Activated CD4-positive, CD25-positive, alpha-beta regulatory T cell treated with anti-CD3 and anti-CD28 coated beads, Interleukin-2, amount 50 U/mL, for 24 hours (primary cell): ENCODE measurements around the gene XXYLT1.
A peak's percentile ranks its signal among the peaks of the same experiment; 100 is the strongest.

Experiments
- ATAC-seq, 2 donors: fragments of 150-1000 bp; cut with Tn5 transposase; one replicate each; pipeline ENCODE4 v1.10.0; 2021; ENCODE audit warnings: mild to moderate bottlenecking in 1 of 2, moderate library complexity in 1 of 2

The XXYLT1 gene

DNA sequence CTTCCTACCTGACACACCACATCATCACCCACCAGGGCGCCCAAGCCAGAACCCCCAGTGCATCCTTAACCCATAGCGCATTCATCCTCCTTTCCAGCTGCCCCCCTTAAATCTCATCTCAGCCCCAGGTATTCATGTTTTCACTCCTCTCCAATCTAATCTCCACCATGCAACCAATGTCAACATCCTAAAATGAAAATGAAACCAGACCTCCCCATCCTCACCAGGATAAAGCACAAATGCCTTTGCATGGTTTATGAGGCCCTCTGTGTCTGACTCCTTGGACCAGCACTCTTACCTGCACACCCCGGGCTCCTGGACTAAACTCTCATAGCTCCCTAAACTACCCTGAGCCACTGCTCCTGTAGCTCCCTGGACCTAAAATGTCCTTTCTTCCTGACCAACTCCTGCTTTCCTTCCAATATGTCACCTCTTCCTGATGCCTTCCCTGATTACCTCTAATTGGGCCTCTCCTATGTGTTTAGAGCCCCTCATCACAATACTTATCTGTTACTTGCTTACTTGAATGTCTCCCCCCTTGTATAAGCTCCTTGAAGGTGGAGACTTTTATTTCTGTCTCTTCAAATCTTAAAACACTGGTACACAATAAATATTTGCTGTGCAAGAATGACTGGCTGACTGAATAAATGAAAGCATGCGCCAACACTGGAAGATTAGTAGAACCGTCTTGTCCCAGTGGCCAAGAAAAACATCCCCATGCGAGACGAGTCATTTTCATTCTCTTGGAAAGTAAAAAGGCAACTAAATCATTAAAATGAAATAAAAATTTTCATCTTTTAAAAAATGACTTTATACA, 142.5 kb downstream of the XXYLT1 start:
- peak in 1 of 2 donors; percentile 9 for ATAC-seq

DNA sequence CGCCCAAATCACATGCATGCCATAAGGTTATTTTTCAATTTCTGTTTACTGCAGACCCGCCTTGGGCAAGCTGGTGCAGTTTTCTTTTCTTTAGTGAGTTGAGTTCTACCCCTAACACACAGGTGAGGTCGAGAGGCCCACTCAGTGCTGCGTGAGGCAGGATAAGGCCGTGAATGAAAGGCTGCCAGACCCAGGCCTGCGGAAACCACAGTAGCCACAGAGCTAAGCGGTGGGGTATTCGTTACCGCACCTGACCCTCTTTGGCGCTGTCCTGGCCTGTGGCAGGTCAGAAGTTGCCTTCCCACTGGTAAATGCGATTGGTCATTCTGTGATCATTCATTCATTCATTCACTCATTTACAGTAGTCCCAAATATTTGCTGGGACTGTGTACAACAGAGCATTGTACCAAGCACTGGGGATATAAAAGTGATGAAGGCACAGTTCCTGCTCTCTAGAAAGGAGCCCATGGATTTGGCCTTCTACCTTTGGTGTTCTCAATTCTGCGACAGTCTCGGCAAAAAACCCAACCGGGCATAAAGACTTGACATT, 144.8 kb downstream of the XXYLT1 start:
- no peak for ATAC-seq

DNA sequence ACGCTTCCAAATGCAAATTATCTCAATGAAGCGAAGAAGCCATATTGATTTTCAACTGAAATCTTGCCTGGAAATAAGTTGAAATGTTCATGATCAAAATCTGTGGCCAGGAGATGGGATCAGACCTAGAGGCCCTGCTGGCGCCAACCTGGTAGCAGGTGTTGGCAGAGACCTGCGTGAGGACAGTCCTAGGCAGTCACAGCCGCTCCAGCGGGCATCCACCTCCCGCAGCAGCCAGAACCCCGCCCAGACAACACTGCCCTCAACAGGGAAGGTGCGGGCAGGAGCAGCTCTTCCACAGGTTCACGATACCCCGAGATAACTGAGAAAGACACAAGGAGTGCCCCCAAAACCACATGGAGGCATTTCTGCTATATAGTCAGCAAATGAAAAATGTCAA, 145.3 kb downstream of the XXYLT1 start:
- no peak for ATAC-seq

DNA sequence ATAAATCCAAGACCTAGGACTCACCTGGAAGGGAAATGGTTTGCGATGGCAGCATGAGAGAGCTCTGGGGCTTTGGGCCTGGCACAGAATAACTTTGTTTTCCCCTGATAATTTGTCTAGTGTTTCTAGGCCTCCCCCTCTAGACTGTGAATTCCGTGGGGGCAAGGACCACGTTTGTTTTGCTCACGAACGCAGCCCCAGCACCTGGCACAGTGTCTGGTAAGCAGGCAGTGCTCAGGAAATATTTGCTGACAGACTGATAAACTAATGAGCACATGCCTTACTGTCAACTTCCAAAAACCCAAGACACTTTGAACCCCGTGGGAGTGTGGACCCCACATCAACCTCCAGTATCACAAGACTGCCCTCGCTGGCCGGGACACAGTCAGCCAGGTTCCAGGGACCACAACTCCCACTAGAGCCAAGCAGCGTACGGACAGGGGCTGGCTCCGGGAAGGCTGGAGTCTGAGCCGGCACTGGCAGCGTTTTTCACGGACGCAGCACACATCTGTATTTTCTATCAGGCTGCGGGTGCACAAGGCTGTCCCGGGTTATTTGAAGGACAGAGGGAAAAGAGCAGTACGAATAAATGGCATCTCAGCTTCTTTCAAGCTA, 146.5 kb downstream of the XXYLT1 start:
- no peak for ATAC-seq

DNA sequence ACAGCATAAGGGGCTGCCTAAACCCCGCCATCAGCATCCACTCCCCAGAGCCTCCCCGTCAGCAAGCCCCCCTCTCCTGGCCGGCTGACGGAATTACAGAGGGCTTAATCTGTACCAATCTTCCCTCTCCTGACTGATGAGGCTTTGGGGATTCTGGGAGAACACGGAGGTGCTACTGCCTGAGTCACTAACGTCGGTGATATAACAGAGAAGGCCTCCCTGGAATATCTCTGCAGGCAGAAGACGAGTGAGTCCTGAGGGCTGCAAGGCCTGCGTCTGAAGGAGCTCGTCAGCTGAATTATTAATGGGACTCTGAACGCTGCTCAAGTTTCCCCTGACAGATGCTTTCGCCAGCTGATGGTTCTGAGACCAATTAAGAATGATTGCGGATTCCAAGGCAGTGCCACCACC, 147.7 kb downstream of the XXYLT1 start:
- ATAC-seq, result no peak

DNA sequence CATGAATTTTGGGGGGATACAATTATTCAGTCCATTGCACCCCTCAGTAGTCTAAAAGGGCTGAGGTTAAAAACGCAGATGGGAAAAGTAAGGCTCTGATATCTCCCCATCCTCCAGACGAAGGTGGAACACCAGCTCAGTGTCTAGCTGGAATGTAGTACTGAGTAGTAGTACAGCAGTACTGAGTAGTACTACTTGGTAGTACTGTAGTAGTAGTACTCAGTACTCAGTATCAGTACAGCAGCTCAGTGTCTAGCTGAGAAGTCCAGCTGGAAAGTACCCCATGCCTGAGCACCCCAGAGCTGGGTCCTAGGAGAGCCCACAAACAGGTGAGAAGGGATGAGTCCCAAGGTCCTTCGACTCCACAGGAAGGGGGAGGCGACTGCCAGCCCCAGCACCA, 148.7 kb downstream of the XXYLT1 start:
- no peak for ATAC-seq

DNA sequence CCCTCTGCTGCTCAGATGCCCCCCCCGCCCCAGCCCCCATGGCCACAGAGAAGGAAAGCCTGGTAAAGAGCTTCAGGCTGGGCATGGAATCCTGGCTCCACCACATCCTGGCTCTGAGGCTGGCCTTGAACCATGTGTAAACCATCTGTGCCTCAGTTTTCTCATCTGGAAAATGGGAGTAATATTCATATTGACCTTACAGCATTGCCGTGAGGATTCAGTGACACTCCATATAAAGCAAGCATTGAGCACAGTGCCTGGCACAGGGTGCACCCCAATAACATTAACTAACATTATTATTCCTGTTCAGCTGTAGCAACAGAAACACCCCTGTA, 150.7 kb downstream of the XXYLT1 start:
- no peak for ATAC-seq

DNA sequence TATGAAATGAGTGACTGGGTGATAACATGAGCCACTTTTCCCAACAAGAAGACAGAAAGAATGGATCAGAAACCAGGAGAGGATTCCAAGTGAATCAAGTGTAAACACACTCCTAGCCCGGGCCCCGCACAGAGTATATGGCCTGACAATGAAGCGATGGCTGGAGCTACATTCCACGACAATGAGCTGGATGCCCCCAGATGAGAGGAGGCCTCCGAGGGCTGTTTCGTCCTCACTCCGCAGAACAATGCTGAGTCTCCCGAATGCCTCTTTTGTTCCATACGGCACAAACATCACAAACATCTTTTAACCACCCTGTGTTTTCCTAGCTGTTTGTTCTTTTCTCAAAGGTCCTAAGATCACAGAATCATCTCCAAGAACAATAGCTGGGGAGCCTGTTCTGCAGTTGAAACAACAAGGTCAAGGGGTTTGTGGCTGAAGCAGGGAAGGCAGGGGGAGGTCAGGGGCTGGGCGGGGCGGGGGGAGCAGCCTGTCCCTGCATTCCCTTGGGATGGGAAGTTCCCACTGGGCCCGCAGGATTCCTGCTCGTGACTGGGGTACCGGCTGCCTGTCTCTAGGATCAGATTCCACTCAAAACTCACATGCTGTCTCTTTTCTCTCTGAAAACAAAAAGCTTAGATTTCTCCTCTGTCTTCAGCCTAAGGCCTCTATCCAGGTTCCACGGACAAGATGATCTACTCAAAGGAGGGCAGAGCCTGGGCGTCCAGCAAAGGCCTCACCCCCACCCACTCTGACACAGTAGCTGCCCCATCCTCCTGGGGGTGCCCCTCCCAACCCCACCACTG, 151.3 kb downstream of the XXYLT1 start:
- no peak for ATAC-seq

DNA sequence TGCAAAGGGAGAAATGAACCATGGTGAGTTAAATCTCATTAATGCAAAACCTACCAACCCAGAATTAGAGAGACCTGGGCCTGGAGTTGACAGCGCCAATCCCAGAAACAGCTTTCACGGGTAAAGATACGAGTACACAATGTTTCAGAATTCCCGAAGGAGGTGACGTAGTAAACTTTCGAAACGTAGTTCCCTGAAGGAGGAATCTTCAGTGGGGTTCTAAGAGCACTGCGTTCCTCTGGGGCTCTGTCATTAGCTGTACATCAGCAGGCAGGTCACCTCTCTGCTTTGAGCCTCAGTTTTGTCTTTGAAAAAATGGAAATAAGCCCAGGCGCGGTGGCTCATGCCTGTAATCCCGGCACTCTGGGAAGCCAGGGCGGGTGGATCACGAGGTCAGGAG, 152.3 kb downstream of the XXYLT1 start:
- no peak for ATAC-seq

DNA sequence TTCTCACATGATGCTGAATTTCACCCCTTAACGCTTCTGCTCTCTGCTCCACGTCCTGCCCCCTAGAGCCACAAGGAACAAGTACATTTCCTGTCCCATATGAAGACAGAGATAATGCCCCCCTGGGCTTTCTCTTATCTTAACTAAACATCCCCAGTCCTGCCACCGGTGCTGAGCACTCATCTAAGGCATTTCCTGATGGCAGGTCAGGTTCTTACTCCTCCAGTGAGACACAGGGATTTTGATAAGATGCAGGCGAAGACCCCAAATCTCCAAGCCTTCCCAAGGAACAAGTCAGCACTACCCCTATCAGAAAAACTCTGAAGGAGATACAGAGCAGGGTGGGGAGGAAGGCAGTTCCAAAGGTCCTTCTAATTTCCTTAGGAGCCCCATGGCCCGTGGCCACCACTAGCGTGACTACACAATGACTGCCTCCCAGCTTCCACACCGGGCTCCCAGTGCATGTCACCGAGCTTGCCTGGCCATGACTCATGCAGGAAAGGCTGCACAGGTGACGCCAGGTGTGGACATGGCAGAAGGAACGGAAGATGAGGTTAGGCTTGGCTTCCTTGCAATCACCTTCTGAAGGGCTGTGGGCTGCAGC, 152.9 kb downstream of the XXYLT1 start:
- no peak for ATAC-seq

DNA sequence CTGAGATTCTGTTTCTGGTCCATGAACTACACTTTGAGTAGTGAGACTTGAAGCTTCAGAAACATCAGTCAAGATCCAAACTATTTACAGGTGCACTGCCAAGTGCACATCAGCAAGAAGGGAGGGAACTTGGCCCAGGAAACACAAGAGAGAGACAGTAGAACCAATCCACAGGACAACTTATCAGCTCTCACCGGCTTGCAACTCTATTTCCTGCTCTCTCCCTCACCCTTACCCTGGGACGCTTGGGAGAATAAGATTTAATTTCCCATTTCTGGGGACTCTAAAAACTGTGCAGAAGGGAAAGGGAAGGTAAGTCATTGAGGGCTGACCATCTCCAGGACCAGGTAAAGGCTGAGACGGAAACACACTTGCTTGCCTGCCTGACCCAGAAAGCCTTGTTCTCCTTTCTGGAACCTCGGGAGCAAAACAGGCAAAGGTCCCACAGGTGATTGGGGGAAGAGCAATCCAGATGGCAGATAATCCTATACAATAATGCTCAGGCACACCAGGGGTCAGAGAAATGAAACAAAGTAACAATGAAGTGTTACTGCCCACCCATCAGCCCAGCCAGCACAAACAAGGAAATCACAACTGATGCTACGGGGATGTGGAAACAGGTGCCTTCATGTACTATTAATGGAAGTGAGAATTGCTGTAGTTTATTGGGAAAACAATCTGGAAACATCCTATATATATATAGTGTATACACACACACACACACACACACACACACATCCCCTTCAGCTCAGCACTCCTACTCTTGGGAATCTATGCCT, 154.4 kb downstream of the XXYLT1 start:
- no peak for ATAC-seq

DNA sequence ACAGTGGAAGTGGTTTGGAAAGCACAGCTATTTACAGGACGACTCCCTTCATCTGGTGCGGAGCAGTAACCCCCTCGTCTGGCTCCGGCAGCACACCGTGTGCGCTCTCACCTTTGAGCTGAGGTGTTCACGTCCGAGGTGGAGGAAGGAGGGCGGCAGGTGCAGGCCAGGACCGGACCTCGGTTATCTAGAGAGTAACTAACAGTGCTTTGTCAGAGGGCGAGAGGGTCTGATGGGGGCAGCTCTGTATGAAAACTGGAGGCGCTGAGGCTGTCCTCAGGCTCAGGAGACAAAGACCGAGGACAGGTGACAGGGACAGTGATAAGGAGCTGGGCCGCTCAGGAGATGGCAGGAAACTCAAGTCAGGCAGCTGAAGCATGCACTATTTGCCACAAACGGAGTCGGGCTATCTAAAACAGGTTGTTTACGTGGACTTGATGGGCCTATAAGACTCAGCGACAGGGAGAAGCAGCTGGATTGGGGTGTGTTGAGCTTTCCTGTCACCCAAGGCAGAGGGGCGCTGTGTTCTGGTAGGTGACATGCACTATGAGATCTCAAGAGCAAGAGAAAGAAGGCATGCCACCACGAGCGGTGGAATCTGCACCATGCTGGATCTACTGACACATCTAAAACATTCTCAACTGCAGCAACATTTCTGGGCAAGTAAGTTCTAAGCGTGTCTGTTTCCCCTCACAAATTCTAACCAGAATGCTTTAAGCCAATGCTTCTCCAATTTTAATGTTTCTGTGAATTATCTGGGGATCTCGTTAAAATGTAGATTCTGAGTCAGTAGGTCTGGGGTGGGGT, 155.2 kb downstream of the XXYLT1 start:
- ATAC-seq, result no peak

DNA sequence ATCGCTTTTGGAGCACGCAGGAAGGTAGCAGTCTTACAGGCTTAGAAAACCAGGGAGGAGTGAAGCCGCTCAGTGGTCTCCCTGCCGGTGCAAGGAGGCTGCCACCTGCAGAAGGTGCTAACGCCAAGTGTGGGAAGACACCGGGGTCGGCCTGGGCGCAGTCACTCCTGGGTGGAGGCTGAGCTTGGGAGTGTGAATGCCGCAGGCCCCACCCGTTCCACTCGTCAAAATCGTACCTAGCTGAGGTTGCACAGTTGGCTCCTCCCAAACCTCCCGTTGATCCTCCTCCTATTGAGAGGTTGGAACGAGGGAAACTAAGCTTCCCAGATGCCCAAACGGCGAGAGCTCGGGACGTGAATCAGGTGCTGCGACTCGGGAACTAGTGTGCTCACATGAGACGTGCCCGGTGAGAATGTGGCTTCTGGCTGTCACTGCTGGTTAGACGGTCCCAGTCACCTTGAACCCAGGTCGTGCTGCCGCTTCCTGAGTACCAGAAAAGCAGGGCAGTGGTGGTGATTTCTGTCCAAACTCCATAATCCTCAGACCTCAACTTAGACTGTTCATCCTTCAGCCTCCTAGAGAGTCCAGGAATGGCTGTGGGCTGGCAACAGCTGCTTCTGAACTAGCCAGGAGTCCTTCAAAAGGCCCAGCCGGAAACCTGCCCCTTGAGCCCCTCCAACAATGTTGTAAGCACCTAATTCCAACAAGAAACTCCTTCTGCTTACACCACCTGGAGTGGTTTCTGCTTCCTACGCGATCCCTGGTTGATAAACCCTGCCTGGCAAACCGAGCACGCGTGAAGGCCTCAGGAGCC, 156.0 kb downstream of the XXYLT1 start:
- no peak for ATAC-seq

DNA sequence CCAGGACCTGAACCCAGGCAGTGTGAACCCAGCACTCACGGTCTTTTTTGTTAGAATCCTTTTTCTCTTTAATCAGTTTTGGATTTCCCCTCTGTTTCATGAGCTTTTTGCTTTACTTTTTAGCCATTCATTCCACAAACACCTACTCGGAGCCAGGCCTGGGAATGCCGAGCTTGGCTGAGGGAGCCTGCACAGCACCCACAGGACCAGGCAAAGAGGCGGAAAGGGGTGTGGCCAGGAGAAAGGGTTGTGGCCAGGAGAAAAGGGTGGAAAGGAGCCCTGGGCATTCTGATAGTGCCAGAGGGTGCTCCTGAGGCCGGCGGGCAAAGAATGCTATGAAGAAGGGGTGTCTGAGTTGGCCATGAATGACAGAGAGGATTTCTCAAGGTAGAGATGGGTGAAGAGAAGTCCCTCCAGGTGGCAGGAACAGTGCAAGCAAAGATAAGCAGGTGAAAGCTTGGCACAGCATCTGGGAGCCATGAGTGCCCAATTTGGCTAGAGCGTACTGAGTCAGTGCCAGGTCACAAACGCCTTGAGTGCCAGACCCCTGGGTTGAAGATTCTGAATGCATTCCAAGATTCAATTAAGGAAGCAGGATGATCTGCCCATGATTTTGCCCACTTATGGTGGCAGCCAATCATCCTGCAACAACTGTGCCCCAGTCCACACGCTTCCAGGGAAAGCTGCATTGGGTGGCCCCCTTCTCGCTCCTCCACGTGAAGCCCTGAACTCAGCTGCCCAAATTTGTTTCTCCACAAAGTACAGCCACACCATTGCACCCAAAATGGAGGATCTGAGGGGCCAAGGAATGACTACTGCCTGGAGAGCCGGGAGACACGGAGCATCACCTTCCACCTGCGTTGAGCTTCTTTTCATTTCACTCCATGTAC, 157.2 kb downstream of the XXYLT1 start:
- ATAC-seq, result no peak

DNA sequence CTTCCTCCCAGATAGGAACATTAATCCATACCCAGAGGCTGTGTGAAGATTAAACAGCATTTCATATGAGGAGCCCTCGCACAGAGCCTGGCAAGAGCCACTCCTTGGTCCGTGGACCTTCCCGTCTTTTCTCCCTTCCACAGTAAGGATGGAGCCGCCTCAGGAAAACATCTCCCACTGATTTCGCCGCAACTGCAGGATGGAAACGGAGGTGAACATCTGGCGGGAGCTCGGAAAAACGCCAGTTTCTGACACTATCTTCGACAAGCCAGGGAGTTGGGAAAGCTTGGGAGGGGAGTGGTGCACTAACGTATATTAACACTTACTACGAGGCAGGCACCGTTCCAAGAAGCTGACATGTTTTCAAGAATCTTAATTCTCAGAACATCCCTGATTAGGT, 157.9 kb downstream of the XXYLT1 start:
- ATAC-seq, result no peak

DNA sequence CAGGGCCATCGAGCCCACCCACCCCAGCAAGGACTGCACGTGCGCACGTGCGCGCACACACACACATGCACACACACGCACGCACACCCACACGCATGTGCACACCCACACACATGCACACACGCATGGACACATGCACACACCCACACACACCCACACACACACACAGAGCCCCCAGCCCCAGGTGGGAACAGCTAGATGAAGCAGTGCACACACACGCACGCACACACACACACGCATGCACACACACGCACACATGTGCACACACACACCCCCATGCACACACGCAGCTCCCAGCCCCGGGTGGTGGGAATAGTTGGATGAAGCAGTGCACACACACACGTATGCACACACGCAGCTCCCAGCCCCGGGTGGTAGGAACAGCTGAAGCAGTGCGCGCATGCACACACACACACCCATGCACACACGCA, 158.6 kb downstream of the XXYLT1 start:
- ATAC-seq, result no peak

DNA sequence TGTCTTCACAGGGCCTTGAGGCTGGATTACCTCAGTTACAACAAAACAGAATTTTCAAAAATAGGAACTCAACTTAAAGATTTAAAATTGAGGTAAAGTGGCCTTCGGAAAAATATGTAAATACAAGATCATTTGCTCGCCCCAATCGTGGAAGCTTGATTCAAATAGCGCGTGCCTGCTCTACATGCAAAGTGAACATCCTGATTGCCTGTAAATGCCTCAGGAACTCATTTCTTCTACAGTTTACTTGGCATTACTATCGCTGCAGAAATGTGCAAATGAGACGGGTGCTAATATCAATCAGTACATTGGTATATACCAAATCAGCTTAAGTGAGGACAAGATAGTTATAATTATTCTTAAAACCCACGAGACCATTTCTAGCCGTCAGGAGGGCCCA, 159.2 kb downstream of the XXYLT1 start:
- no peak for ATAC-seq

DNA sequence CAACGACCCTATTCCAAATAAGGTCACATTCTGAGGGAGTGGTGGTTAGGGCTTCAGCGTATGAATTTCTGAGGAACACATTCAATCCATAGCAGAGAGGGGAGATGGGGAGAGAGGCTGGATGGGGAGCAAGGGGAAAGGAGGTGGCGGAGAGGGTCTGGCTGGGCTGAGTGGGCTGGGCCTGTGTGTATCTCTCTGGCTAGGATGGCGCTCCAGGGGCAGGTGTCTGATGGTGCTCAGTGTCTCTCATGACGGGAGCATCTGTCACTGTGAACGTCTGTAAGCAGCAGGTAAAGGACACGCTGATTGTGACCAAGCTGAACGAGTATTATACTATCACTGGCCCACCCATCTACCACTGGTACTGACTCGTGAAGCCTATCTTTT, 159.6 kb downstream of the XXYLT1 start:
- ATAC-seq, result no peak

DNA sequence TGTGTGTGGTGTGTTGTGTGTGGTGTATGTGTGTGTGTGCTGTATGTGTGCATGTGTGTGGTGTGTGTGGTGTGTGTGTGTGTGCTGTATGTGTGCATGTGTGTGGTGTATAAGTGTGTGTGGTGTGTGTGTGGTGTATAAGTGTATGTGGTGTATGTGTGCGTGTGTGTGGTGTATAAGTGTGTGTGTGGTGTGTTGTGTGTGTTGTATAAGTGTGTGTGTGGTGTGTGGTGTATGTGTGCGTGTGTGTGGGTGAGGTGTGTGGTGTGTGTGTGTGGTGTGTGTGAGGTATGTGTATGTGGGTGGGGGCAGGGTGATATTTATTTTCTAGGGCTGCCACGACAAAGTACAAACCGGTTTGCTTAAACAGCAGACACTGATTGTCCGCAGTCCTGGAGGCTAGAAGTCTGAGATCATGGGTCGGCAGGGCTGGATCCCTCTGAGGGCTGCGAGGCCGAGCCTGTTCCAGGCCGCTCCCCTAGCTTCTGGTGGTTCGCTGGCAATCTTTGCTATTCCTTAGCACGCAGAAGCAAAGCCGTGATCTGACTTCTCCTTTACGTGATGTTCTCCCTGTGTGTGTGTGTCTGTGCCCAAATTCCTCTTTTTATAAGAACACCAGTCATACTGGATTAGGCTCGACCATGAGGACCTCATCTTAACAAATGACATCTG, 160.2 kb downstream of the XXYLT1 start:
- no peak for ATAC-seq
